ENCODE data around the gene AMBRA1. TPM values are rescaled to one million over a fixed set of nuclear protein-coding genes. Genes with fewer than 3 reads are reported as not detected.

Gene AMBRA1
- polyA plus RNA-seq, 1 donor from 2014 or later: 34.5 TPM

DNA sequence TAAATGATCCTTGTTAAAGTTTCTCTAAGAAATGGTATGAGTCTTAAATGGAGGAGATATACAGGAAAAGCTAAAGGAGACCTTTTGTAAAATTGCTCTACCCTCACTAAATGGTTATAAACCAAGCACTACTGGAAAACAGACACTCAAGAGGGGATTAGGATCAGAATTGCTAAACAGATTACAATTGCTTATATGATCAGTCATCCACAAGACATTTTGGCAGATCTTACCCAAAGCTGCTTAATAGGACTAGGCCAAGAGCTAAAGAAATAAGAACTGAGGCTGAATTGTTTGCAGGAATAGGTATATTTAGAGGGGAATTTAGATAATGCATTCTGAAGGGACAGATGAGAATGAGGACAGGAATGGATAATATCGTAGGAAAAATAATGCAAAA, 13.7 kb upstream of the AMBRA1 start:
- no peak overlapping the region for H2AFZ ChIP-seq (ENCODE audit: low read depth, low read length)
- no peaks in the 10 kb centered on the region for H3K27me3 ChIP-seq (ENCODE audit: insufficient read depth, low read depth, low read length)
- no peak overlapping the region for H3K4me3 ChIP-seq (ENCODE audit: low read length)
- H3K4me2 ChIP-seq (ENCODE audit: low read length): no peak overlapping the region
- H3F3A ChIP-seq (ENCODE audit: insufficient read depth, low read length, poor library complexity, severe bottlenecking): no peaks in the 10 kb centered on the region
- no peaks in the 10 kb centered on the region for H3K79me2 ChIP-seq (replicated peaks; ENCODE audit: insufficient read depth, low read length)
- no peaks in the 10 kb centered on the region for H3K9me2 ChIP-seq (ENCODE audit: insufficient read depth, low read length)
- no peak overlapping the region for H3K9ac ChIP-seq (ENCODE audit: low read length)
- H3K9me3 ChIP-seq (ENCODE audit: low read length): no peaks in the 10 kb centered on the region
- H3K27ac ChIP-seq (ENCODE audit: low read length): no peak overlapping the region
- TF ChIP-seq SMC3 (conservative IDR thresholded peaks at IDR 0.05; ENCODE audit: poor library complexity): no peak
- no peak for TF ChIP-seq EP300 (conservative IDR thresholded peaks at IDR 0.05; ENCODE audit: poor library complexity, severe bottlenecking)
- no peak for TF ChIP-seq EZH2 (IDR thresholded peaks at IDR 0.05; ENCODE audit: borderline replicate concordance, insufficient read depth, low read length, poor library complexity, severe bottlenecking)
- TF ChIP-seq, protein P1, sequence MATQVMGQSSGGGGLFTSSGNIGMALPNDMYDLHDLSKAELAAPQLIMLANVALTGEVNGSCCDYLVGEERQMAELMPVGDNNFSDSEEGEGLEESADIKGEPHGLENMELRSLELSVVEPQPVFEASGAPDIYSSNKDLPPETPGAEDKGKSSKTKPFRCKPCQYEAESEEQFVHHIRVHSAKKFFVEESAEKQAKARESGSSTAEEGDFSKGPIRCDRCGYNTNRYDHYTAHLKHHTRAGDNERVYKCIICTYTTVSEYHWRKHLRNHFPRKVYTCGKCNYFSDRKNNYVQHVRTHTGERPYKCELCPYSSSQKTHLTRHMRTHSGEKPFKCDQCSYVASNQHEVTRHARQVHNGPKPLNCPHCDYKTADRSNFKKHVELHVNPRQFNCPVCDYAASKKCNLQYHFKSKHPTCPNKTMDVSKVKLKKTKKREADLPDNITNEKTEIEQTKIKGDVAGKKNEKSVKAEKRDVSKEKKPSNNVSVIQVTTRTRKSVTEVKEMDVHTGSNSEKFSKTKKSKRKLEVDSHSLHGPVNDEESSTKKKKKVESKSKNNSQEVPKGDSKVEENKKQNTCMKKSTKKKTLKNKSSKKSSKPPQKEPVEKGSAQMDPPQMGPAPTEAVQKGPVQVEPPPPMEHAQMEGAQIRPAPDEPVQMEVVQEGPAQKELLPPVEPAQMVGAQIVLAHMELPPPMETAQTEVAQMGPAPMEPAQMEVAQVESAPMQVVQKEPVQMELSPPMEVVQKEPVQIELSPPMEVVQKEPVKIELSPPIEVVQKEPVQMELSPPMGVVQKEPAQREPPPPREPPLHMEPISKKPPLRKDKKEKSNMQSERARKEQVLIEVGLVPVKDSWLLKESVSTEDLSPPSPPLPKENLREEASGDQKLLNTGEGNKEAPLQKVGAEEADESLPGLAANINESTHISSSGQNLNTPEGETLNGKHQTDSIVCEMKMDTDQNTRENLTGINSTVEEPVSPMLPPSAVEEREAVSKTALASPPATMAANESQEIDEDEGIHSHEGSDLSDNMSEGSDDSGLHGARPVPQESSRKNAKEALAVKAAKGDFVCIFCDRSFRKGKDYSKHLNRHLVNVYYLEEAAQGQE (IDR thresholded peaks at IDR 0.05; ENCODE audit: borderline replicate concordance): no peak
- TF ChIP-seq CTCF (IDR thresholded peaks at IDR 0.05; ENCODE audit: poor library complexity, severe bottlenecking): no peak
- TF ChIP-seq TAF1 (IDR thresholded peaks at IDR 0.05; ENCODE audit: low read depth): no peak
- TF ChIP-seq MXI1 (conservative IDR thresholded peaks at IDR 0.05; ENCODE audit: poor library complexity, severe bottlenecking): no peak
- TF ChIP-seq POLR2AphosphoS5 (IDR thresholded peaks at IDR 0.05): no peak
- TF ChIP-seq RAD21 (conservative IDR thresholded peaks at IDR 0.05): no peak
- H4K20me1 ChIP-seq (ENCODE audit: insufficient read depth): no peaks in the 10 kb centered on the region
- no peaks in the 10 kb centered on the region for H3K36me3 ChIP-seq (ENCODE audit: insufficient read depth, low read length)

GRCh38 chr11:46604796-46605195, 11.0 kb upstream of the AMBRA1 start:
- Histone ChIP-seq H3K27ac (ENCODE audit: low read length) (no peak overlapping the region), H3K4me3 (ENCODE audit: low read length) (no peak overlapping the region)
- TF ChIP-seq POLR2AphosphoS5 (IDR thresholded peaks at IDR 0.05) (no peak), CTCF (IDR thresholded peaks at IDR 0.05; ENCODE audit: poor library complexity, severe bottlenecking) (no peak), EZH2 (IDR thresholded peaks at IDR 0.05; ENCODE audit: borderline replicate concordance, insufficient read depth, low read length, poor library complexity, severe bottlenecking) (no peak), EP300 (conservative IDR thresholded peaks at IDR 0.05; ENCODE audit: poor library complexity, severe bottlenecking) (no peak), MXI1 (conservative IDR thresholded peaks at IDR 0.05; ENCODE audit: poor library complexity, severe bottlenecking) (no peak), SMC3 (conservative IDR thresholded peaks at IDR 0.05; ENCODE audit: poor library complexity) (no peak), TAF1 (IDR thresholded peaks at IDR 0.05; ENCODE audit: low read depth) (no peak), RAD21 (conservative IDR thresholded peaks at IDR 0.05) (no peak)
- TF ChIP-seq, protein P1 (IDR thresholded peaks at IDR 0.05; ENCODE audit: borderline replicate concordance): no peak

More at GRCh38 chr11:46604796-46605195, 11.0 kb upstream of the AMBRA1 start:
- no peaks in the 10 kb centered on the region for H3K9me3 ChIP-seq (ENCODE audit: low read length)
- no peaks in the 10 kb centered on the region for H4K20me1 ChIP-seq (ENCODE audit: insufficient read depth)
- H3K27me3 ChIP-seq (ENCODE audit: insufficient read depth, low read depth, low read length): no peaks in the 10 kb centered on the region
- H3F3A ChIP-seq (ENCODE audit: insufficient read depth, low read length, poor library complexity, severe bottlenecking): no peaks in the 10 kb centered on the region
- no peaks in the 10 kb centered on the region for H3K79me2 ChIP-seq (replicated peaks; ENCODE audit: insufficient read depth, low read length)
- no peak overlapping the region for H2AFZ ChIP-seq (ENCODE audit: low read depth, low read length)
- H3K9me2 ChIP-seq (ENCODE audit: insufficient read depth, low read length): no peaks in the 10 kb centered on the region
- no peak overlapping the region for H3K9ac ChIP-seq (ENCODE audit: low read length)
- H3K36me3 ChIP-seq (ENCODE audit: insufficient read depth, low read length): no peaks in the 10 kb centered on the region
- no peak overlapping the region for H3K4me2 ChIP-seq (ENCODE audit: low read length)

Data from neural cell (in vitro differentiated cells).